ENCODE data around the gene SNRPD3.
"Not testable (repeated sequence)": the region's sequence is repeated elsewhere in the genome, so short reads cannot be mapped to it uniquely, and the experiment has no call there.

SNRPD3 gene

DNA sequence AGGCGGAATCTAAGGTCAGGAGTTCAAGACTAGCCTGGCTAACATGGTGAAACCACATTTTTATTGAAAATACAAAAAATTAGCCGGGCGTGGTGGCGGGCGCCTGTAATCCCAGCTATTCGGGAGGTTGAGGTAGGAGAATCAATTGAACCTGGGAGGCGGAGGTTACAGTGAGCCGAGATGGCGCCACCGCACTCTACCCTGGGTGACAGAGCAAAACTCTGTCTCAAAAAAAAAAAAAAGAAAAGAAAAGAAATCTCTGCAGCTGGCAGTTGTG is 37.7 kb downstream of the SNRPD3 start:
- DNase-seq = not testable (repeated sequence)

DNA sequence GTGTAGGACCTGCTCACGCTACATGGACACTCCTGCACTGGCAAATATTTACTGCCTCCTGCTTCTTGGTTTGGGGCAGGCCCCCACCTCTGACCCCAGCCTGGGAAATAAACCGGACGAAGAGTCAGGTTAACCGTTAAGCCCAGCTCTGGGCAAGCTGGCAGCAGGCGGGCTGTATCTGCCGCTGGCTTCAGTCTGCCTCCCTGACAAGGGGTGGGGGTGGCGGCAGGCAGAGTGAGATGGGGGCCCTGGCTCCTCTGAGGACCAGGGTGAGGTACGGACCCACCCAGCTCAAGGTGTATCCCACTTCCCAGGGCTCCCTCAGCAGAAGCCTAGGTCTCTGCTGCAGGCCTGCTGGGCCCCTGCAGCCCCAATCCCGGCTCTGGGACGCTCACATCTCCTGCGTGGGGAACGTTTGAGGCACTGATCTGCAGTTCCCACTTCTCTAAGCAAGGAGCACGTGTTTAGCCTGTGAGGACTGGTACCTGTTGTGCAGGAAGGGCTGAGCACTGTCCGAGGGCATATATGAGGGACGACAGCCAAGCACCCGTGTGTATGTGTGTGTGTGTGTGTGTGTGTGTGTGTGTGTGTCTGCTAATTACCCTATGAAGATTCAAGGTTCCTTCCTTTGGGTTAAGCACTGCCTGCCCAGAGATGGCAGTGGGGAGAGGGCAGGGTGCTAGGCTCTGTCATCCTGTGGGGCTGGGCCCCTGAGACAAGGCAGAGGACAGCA is 38.2 kb downstream of the SNRPD3 start:
- DNase-seq = no peak

DNA sequence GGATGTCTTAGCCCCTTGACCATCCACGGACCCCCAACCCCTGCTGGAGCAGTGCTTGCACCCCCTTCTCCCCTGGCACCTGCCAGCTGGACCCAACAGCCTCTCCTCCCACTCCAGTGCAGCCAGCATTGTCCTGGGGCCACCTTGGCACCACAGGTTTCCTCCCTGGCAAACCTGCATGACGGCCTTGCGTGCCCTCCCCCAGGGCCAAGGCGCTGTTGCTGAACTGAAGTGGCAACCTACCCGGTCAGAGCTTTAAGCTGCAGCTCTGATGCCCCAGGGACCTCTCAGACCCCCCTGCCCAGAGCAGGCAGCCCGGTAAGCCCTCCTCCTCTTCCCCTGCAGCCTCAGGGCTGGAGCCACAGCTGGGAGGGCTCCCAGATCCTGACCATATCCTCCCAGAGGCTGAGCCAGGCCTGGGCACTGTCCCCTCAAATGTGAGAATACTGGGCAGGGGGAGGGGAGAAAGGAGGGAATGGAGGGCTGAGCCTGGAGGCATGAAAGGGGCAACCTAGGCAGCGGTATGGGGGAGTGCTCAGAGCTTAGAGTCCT is 38.8 kb downstream of the SNRPD3 start:
- DNase-seq = no peak

DNA sequence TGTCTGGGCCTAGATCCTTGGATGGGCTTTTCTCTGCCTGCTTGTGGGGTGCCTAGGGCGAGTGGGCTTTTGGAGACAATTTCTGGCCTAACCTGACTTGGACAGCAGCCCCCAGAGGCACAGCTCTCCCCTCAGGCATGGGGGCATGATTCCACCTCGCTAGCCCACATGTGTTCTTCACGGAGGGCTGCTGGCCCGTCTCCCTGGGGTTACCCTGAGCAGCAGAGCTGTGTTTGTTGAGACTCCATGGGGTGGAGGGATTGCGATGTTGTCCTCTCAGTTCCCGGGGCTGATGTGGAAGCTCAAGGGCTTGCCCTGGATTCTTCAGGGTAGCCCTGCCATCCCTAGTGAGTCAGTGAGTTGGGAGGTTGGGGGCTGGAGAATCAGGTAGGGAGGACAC is 39.4 kb downstream of the SNRPD3 start:
- no peak for DNase-seq

DNA sequence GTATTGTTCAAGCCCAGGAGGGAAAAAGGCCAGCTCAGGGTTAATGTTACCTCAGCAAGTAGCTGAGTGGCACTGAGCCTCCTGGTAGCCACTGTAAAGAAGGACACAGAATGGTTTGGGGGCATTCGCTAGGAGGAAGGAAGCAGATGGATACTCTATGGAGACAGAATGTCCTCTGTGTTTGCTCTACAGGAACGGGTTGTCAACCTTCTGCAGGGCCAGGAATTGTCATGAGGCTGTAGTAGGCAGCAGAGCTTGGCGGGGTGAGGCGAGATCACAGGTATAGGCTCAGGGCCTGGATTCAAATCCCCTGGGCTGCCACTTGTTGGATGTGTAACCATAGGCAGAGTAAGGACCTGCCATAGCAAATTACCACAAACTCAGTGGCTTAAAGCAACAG is 40.1 kb downstream of the SNRPD3 start:
- DNase-seq = no peak

DNA sequence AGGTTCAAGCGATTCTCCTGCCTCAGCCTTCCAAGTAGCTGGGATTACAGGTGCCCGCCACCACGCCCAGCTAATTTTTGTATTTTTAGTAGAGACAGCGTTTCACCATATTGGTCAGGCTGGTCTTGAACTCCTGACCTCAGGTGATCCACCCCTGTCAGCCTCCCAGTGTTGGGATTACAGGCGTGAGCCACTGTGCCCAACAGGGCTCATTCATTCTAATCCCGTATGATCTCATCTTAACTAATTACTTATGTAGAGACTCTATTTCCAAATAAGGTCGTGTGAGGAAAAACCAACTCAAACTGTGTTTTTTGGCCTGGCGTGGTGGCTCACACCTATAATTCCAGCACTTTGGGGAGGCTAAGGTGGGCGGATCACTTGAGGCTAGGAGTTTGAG is 41.3 kb downstream of the SNRPD3 start:
- not testable (repeated sequence) for DNase-seq

DNA sequence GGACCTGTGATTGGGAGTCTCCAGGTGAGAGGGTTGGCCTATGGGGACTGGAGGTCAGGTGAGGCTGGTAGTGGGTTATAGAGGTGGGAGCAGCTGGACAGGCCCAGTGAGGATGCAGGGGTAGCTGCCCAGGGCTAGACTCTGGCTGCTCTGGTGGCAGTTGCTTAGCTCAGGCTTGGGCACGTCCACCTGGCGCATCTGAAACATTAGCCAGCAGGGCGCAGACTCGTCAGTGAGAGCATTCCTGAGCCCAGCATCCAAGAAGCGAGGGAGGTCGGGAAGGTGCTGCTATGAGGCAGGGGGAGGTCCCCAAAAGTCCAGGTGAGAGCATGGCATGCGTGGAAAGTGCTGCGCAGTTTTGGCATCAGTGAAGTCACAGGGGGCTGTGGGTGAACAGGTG is 43.7 kb downstream of the SNRPD3 start:
- DNase-seq = no peak

DNA sequence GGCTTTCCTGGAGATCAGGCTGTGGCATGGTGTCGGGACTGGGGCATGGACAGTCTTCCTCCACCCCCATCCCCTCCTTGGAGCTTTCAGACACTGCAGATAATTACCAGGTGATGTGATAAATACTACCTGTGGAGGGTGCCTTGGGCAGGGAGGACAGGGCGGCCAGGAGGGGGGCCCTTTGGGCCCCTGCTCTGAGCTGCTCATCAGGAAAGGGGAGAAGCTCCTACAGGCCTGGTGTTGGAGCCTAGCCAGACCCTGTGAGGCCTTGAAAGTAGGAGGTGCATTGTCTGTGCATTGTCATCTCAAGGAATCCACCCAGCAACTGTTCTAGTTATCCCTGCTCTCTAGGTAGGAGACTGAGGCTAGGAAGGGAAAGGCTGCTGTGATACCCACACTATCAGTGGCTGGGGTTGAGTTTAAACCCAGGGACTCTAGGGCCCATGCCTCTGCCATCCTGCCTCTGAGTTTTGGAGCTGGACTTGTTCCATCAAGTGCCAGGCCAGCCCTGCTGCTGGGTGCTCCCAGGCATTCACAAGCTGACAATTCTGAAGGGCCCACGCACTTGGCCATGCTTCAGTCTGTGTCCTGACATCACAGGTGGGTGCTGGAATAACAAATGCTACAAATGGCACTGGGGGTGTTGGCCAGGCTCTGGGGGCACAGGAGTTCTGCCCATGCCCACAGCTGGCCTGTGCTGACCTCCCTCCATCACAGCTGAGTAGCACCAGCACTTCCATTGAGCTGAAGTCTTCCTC is 44.3 kb downstream of the SNRPD3 start:
- DNase-seq = not testable (repeated sequence)

DNA sequence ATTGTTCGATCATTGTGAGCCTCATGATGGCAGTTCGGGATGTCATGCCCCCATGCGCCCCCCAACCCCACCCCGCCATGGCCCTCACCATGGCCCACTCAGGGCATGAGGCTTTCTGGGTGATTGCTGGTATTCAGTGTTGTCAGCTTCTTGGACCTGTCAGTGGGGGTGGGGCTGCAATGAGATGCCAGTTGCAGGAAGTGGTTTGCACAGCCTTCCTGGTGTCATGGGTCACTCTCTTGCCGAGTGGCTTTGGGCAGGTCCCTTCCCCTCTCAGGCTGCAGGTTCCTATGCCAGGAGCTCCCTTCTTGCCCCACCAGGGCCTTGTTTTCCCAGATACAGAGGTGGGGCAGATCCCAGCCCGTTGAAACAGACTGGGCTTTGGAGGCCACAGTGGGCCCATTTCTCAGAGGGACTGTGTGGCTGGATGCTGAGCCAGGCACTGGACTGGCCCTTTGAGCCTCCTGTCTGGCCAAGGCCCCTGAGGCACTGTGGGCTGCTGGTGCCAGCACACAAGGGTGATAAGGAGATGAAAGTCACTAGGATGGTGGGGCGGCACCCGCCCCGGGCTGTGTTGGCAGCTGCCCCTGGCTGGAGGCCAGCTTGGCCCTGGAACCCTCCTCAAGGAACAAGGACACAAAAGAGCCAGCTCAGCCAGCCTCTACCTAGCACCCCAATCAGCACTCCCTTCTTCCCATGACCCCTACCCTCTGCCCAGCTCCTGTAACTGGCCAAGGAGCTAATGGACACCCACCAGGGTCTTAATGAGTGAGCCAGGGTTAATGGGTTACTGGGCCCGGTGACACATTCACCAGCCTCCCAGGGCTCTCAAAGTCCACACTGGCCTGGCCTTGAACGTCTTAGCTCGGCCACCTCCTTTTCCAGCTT is 45.7 kb downstream of the SNRPD3 start:
- DNase-seq = peak; percentile 10

DNA sequence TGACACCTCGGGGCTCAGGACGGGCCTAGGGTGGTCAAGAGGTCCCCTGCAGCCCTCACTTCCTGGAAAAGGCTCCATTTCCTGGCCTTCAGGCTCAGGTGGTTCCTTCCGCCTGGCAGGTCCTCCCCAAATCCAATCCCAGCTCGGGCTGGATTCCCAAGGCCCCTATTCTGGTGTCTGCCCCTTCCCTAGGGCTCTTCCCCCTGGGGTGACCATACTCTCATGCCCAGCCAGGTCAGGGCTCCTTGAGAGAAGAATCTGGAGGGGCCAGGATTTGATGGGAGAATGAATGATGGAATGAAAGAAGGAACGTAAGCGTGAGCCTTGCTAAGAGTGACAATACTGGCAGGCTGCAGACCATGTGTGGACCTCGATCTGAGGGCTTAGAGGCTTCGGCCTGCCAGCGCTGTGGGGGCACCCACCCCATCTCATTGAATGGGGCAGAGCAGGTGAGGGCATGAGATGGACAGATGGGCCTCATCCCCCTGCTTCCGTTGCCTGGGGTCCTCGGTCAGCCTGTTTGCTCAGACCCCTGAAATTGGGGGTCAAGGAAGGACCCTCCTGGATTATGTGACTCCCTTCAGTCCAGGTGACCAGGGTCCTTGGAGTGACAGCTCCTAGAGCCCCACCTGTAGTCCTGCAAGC is 46.4 kb downstream of the SNRPD3 start:
- DNase-seq = not testable (repeated sequence)

DNA sequence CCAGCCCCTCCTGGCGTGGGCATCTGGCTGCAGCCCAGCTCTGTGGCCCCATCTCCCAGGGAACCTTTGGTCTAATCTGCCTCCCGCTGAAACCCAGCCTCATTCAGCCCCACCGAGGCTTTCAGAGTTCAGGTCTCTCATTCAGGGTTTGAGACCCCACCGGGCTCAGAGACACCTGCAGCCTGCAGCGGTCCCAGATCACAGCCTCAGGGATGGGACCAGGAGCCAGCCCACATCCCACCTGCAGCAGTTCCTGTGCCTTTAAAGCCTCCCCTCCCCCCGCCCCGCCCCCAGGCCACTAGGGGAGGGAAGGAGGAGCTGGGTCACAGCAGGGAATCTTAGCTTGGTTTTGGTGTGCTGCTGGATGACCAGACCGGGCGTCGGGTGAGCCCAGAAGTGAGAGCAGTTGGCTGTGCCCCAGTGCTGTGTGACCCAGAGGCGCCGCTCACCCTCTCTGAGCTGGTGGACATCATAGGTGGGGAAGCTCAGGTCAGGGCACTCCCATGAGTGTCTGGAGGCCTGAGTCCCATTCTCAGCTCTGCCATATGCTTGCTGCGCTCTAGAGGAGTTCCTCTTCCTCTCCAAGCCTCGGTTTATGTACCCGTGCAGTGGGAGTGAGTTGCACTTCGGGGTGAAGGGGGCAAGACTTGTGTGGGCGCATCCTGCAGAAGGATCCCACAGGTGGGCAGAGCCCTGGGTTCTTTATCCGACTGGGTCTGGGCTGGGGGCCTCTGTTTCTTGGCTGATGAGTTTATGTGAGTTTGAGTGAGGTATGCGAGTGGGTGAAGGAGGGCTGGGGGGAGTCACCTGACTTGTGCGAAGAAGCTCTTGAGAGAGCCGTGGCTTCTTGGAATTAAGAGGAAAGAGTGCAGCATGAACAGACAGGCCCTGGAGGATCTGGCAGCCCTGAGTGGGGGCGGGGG is 47.3 kb downstream of the SNRPD3 start, which contains the start of gene GGT1:
Gene GGT1 (plus strand): TSS at position 347 of the 923 bp plus-strand sequence. CDS start 7,889 bp downstream, outside the sequence.
- not testable (repeated sequence) for DNase-seq

DNA sequence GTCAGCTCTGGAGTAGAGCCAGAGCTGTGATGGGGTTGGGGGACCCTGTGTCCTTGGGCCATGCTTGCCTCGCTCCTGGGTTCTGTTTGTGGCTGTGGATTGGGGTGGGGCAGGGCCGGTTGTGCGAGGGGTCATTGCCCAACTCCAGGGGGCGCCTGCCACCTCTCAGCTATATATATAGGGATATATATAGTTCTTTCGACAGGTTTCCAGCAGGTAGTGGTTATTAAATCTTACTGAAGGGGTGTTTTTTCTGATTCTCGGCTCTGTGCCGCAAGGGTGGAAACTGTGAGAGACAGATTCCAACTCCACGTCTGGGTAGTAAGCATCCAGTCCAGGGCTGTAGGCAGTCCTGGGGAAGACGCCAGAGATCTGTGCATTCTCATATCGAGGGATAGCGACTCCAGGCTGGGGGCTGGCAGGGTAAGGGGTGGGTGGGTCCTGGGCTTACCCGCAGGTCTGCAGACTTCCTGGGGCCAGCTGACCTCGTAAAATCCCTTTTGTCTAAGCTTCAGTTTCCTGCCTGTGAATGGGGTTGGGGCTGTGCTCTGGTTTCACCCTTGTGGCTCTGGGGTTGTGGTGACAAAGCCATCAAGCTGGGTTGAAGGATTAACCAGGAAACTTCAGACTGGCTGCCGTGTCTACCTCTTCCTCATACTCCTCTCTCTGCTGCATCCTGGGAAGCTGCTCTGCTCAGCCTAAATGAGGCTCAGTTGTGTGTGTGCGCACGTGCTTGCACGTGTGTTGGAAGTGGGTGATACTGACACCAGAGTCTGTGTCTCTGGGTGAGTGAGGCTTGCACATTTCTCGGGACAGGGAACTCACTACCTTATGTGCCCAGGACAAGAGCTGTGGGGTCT is 48.2 kb downstream of the SNRPD3 start:
- DNase-seq = not testable (repeated sequence)

DNA sequence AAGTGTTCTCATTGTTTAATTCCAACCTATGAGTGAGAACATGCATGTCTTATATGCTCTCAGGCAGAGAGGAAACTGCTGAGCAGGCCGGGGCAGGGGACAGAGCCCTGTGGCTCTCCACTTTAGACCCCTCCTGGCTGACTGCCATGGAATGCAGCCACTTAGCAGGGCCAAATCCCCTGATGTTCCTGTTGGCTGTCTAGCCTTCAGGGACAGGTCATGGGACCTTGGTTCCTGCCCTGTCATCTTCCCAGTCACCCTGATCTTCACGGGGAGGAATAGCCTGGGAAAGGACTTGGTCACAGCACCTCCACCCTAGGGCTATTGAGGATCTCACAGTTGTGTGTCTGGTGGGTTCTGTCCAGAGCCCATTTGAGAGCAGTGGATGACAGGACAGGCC is 50.5 kb downstream of the SNRPD3 start:
- not testable (repeated sequence) for DNase-seq

DNA sequence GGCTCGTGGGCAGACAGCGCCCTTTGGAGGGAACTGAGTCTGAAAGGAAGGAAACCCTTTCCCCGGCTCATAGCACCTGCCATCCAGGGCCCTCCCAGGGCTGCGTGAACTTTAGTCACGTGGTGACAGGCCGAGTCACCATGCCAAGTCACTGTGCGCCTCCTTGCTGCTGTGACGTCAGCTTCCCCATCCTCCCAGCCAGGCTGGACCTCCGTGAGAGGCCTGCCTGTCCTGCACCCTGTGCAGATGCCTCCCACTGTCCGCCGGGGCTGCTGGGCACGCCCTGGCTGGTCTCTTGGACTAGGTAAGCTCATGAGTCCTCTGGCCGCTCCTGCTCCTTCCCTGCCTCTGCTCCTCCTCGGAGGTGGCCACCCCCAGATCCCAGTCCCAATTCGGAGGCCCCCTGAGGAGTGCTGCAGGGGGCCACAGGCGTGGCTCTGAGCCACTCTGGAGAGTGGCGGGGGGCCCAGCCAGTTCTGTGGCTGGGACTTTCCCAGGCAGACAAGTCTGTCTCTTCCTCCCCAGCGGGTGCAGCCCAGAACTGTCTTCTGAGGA is 51.7 kb downstream of the SNRPD3 start:
- not testable (repeated sequence) for DNase-seq

DNA sequence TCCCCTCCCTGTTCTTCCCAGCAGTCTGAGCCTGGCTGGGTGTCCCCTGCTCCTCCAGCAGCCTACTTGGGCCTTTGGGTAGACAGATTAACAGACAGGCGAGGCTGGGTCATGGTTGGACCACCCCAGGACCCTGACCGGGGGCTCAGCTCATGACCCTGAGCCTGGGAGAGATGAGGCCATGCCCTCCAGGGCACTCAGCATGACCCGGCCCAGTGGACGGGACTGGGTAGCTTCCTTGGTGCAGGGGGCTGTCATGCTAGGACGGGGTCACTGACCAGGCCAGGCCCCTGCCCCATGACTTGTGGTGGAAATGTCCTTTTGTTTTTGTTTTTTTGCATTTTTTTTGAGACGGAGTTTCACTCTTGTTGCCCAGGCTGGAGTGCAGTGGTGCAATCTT is 52.5 kb downstream of the SNRPD3 start:
- DNase-seq = not testable (repeated sequence)

DNA sequence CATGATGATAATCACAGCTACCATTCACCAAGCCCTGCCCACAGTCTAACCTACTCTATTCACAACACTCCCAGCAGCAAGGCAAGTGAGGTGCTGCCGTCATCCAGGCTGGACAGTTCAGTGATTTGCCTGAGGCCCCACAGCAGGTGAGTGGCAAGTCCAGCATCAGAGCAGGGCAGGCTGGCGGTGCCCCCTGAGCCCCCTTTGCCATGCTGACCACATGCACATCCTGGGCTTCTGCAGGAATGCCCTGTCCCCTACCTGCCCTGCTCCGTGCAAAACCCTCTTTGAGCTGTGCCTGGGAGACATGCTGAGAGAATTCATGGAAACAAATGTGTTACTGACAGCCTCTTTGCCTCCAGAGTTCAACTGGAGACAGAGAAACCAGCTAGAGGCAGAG is 54.1 kb downstream of the SNRPD3 start:
- not testable (repeated sequence) for DNase-seq

DNA sequence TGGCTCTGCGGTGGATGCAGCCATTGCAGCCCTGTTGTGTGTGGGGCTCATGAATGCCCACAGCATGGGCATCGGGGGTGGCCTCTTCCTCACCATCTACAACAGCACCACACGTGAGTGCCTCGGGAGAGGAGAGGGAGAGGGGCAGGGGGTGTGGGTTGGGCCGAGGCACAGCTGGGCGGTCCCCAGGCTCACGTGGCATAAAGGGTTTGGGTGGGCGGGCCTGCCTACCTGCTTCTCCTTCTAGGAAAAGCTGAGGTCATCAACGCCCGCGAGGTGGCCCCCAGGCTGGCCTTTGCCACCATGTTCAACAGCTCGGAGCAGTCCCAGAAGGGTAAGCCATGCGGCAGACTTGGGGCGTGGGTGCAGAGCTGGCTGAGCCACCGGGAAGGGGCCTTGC is 59.0 kb downstream of the SNRPD3 start:
- DNase-seq = not testable (repeated sequence)

DNA sequence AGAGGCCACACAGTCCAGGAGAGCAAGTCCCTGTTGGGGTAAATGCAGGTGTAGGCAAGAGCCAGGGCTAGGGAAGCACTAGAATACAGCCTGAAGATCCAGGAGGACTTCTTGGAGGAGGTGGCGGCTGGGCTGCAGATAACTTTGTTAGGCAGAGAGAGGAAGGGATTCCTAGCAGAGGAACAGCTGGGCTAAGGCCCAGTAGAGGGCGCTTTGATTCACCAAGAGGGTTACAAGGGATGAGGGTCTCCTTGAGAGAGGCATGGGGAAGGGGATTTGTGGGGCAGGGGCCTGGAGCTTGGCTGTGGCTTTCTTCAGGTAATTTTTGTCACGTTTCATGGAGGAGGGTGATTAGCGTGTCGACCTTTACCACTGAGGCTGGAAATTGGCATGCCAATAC is 65.4 kb downstream of the SNRPD3 start:
- not testable (repeated sequence) for DNase-seq

DNA sequence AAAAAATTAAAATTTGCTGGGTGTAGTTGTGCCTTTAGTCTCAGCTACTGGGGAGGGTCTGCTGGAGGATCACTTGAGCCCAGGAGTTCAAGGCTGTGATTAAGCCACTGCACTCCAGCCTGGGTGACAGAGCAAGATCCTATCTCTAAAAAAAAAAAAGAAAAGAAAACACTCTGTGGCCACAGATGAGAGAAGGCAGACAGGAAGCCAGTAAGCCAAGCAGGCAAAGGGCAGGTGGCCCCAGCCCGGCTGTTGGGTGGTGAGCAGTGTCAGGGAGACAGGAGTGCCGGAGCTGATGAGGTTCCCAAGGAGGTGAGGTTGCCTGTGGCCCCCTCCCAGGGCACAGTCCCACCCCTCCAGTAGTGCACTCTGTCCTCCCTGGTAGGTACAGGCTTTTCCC is 66.8 kb downstream of the SNRPD3 start:
- DNase-seq = not testable (repeated sequence)
